Measurements from ENCODE around the gene SENP1. TPM values are rescaled to one million over a fixed set of nuclear protein-coding genes. Genes with fewer than 3 reads are reported as not detected.

The SENP1 gene
- total and polyA plus RNA-seq, 8 donors = 13.3 to 28.0 (median 24.6) TPM

DNA sequence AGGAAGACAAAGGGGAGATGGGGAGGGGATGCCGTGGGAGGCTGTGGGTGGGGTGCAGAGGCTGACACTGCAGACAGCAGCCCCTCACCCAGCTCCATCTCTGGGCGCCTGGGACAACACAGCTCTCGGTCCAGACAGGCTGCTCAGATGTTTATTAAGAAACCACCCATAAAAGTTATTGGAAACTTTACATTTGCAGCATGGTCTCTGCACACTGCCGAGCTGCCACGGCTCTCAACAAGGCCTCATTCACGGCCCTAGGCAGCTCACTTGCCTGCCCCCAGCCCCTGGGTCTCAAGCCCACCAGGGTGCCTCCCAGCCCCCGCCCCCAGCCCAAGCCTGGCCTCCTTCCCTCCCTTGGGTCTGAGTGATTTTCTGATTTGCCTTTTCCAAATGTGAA lies 80.6 kb downstream of the SENP1 start:
- no peak overlapping the region for H3K4me3 ChIP-seq
- TF ChIP-seq, protein P1, sequence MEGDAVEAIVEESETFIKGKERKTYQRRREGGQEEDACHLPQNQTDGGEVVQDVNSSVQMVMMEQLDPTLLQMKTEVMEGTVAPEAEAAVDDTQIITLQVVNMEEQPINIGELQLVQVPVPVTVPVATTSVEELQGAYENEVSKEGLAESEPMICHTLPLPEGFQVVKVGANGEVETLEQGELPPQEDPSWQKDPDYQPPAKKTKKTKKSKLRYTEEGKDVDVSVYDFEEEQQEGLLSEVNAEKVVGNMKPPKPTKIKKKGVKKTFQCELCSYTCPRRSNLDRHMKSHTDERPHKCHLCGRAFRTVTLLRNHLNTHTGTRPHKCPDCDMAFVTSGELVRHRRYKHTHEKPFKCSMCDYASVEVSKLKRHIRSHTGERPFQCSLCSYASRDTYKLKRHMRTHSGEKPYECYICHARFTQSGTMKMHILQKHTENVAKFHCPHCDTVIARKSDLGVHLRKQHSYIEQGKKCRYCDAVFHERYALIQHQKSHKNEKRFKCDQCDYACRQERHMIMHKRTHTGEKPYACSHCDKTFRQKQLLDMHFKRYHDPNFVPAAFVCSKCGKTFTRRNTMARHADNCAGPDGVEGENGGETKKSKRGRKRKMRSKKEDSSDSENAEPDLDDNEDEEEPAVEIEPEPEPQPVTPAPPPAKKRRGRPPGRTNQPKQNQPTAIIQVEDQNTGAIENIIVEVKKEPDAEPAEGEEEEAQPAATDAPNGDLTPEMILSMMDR (IDR thresholded peaks at IDR 0.05) = no peak
- H3K27ac ChIP-seq = no peak overlapping the region

DNA sequence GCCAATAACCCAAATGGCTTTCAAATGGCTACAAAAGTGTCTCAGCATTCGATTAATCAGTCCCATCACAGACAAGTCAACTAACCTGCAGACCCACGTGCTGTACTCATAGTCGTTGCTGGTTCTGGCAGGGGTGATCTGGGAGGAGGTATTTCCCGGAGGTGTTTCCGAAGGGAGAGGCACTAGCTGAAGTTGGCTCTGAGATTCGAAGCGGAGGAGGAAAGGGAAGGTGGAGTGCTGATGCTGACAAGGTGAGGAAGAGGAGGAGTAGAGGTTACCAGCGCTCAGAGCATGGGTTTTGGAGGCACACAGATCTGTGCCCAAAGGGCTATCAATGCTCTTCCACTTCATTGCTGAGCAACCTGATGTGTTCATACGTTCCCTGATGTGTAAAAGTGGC lies 81.1 kb downstream of the SENP1 start:
- no peak for ATAC-seq
- TF ChIP-seq, protein P1 (IDR thresholded peaks at IDR 0.05) = no peak
- no peak for DNase-seq
- Histone ChIP-seq H3K27ac (no peak overlapping the region), H3K4me1 (no peaks in the 10 kb centered on the region), H3K36me3 (no peaks in the 10 kb centered on the region), H3K4me3 (no peak overlapping the region), H3K27me3 (peaks cover 0 to 4% of the 10 kb centered on the region in 2 donors), H3K9me3 (no peaks in the 10 kb centered on the region)
- intact Hi-C loops (cut with DNase I) = no loop called here

More for the DNA sequence above, 80.6 kb downstream of the SENP1 start:
- ATAC-seq (no peak), DNase-seq (no peak)
- intact Hi-C loops (cut with DNase I) = no loop called here
- no peaks in the 10 kb centered on the region for H3K36me3 ChIP-seq
- no peaks in the 10 kb centered on the region for H3K9me3 ChIP-seq
- peaks cover 0 to 4% of the 10 kb centered on the region in 2 donors for H3K27me3 ChIP-seq
- no peaks in the 10 kb centered on the region for H3K4me1 ChIP-seq

DNA sequence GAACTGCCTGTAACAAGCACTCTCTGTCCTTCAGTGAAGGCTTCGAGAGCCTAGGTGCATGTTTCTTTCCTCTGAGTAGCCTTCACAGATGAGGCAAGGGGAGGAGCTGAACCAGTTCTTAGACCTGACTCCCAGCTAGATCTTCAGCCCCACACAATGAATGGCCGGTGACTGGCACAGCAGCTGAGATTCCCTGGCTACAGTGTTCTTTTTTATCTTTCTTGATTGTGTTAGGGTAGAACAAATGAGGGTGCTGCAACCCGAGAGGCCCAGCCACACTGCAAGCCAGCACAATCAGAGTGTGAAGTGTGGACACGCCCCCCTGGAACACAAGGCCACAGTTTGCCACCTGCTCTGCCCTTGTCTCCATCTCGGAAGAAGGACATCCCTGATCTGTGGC lies 82.5 kb downstream of the SENP1 start:
- no peaks in the 10 kb centered on the region for H3K9me3 ChIP-seq
- peaks cover 0 to 10% of the 10 kb centered on the region in 2 donors for H3K27me3 ChIP-seq
- intact Hi-C loops (cut with DNase I) = no loop called here
- no peak overlapping the region for H3K4me3 ChIP-seq
- no peaks in the 10 kb centered on the region for H3K36me3 ChIP-seq
- no peak overlapping the region for H3K27ac ChIP-seq
- H3K4me1 ChIP-seq = no peaks in the 10 kb centered on the region
- ATAC-seq (peak; percentile 74), DNase-seq (no peak)
- TF ChIP-seq, protein P1 (IDR thresholded peaks at IDR 0.05) = no peak

DNA sequence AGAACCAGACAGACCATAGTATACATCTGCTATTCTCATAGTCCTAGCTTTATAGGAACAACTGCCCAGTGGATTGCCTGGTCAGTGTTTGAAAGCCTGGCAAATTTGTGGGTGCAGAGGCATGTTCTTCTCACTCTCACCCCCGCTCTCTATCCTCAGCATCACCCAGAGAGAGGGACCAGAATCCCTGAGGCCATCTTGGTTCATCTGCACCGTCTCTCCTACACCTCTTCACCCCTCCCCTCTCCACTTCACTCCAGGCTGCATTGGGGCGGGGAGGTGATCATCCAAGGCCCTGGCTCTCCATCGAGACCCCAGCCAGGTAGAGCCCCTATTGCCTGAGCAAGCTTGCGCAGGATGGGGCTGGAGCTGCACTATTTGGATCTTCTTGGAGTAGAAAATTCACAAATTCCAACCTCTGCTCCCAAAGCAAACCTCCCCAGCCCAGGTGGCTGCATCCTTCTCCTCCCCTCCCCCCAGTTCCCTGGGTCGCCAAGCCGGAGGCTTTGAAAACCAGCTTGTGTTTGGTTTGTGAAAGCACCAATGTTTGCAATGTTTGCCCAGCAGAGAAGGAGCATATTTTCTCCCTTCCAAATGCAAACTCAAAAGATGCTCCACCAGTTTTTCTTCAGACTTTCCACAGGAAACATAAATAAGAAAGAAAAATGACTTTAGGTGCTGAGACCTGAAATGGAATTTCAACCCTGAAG lies 83.0 kb downstream of the SENP1 start:
- H3K36me3 ChIP-seq = no peaks in the 10 kb centered on the region
- intact Hi-C loops (cut with DNase I) = no loop called here
- peak; percentile 46 for ATAC-seq
- H3K4me1 ChIP-seq = no peaks in the 10 kb centered on the region
- H3K9me3 ChIP-seq = no peaks in the 10 kb centered on the region
- H3K4me3 ChIP-seq = no peak overlapping the region
- peaks cover 0 to 12% of the 10 kb centered on the region in 2 donors for H3K27me3 ChIP-seq
- H3K27ac ChIP-seq = no peak overlapping the region
- TF ChIP-seq, protein P1 (IDR thresholded peaks at IDR 0.05) = no peak
- DNase-seq = peak in 1 of 4 donors; percentile 46

DNA sequence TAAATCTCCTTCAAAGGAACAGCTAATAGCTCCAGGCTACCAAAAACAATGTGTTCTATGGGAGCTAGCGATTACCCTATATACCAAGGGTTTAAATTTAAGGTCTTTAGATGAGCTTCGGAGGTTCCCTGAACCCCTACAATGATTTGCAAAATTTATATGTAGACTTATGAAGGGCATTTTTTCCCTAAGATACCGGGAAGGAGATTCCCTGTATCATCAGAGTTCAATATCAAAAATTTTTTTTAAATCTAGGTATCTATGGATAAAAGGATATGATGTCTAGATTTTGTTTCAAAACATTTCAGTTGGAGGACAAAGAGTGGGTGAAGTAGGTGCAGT lies 83.7 kb downstream of the SENP1 start:
- ATAC-seq = no peak
- intact Hi-C loops (cut with DNase I) = no loop called here
- Histone ChIP-seq H3K27ac (no peak overlapping the region), H3K4me1 (no peaks in the 10 kb centered on the region), H3K36me3 (no peaks in the 10 kb centered on the region), H3K27me3 (peaks cover 0 to 12% of the 10 kb centered on the region in 2 donors), H3K9me3 (no peaks in the 10 kb centered on the region), H3K4me3 (no peak overlapping the region)
- no peak for DNase-seq
- TF ChIP-seq, protein P1 (IDR thresholded peaks at IDR 0.05) = no peak
